HEK293 (cell line): ENCODE measurements around the gene ODF2.

ENCODE experiments used
- ATF2 ChIP-seq: fragments of 450-650 bp; formaldehyde crosslinking; IDR thresholded peaks from 2 replicates; pipeline ENCODE4 v1.5.1; 2016; ENCODE audit warnings: missing biosample characterization, missing genetic modification characterization, low read depth
- EGR2 ChIP-seq: fragments of 450-650 bp; formaldehyde crosslinking; IDR thresholded peaks from 2 replicates; pipeline ENCODE4 v1.5.1; 2016; ENCODE audit warnings: low read depth, missing biosample characterization, missing genetic modification characterization
- KLF17 ChIP-seq: fragments of 450-650 bp; formaldehyde crosslinking; IDR thresholded peaks from 2 replicates; pipeline ENCODE4 v1.5.1; 2016; ENCODE audit warnings: missing biosample characterization, missing genetic modification characterization
- PATZ1 ChIP-seq: fragments of 450-650 bp; formaldehyde crosslinking; IDR thresholded peaks from 2 replicates; pipeline ENCODE4 v1.5.1; 2016; ENCODE audit warnings: missing biosample characterization, missing genetic modification characterization
- YY2 ChIP-seq: fragments of 450-650 bp; formaldehyde crosslinking; IDR thresholded peaks from 2 replicates; pipeline ENCODE4 v1.5.1; 2016; ENCODE audit warnings: missing biosample characterization, missing genetic modification characterization
- ZFHX2 ChIP-seq: fragments of 450-650 bp; formaldehyde crosslinking; conservative IDR thresholded peaks from 2 replicates; pipeline ENCODE4 v1.5.1; 2016; ENCODE audit warnings: missing biosample characterization, missing genetic modification characterization
- ZNF140 ChIP-seq: fragments of 450-650 bp; formaldehyde crosslinking; IDR thresholded peaks from 2 replicates; pipeline ENCODE4 v1.5.1; 2016; ENCODE audit warnings: missing biosample characterization, missing genetic modification characterization
- ZNF148 ChIP-seq: fragments of 450-650 bp; formaldehyde crosslinking; IDR thresholded peaks from 2 replicates; pipeline ENCODE4 v1.5.0; 2017; ENCODE audit warnings: missing biosample characterization, missing genetic modification characterization, borderline replicate concordance
- ZNF155 ChIP-seq: fragments of 450-650 bp; formaldehyde crosslinking; IDR thresholded peaks from 2 replicates; pipeline ENCODE4 v1.5.1; 2016; ENCODE audit warnings: missing biosample characterization, missing genetic modification characterization
- ZNF169 ChIP-seq: fragments of 450-650 bp; formaldehyde crosslinking; IDR thresholded peaks from 2 replicates; pipeline ENCODE4 v1.5.1; 2016; ENCODE audit warnings: missing biosample characterization, missing genetic modification characterization
- ZNF19 ChIP-seq: fragments of 450-650 bp; formaldehyde crosslinking; IDR thresholded peaks from 2 replicates; pipeline ENCODE4; 2016; ENCODE audit warnings: missing biosample characterization, missing genetic modification characterization, low read depth
- ZNF211 ChIP-seq: fragments of 450-650 bp; formaldehyde crosslinking; IDR thresholded peaks from 2 replicates; pipeline ENCODE4 v1.5.1; 2016; ENCODE audit warnings: low read depth, missing biosample characterization, missing genetic modification characterization
- ZNF223 ChIP-seq: fragments of 450-650 bp; formaldehyde crosslinking; IDR thresholded peaks from 2 replicates; pipeline ENCODE4 v1.5.1; 2016; ENCODE audit warnings: missing biosample characterization, missing genetic modification characterization
- ZNF266 ChIP-seq: fragments of 450-650 bp; formaldehyde crosslinking; IDR thresholded peaks from 2 replicates; pipeline ENCODE4 v1.5.1; 2016; ENCODE audit warnings: missing biosample characterization, missing genetic modification characterization, low read depth
- ZNF292 ChIP-seq: fragments of 450-650 bp; formaldehyde crosslinking; IDR thresholded peaks from 2 replicates; pipeline ENCODE4 v1.5.1; 2016; ENCODE audit warnings: low read depth, missing biosample characterization, missing genetic modification characterization, borderline replicate concordance
- ZNF341 ChIP-seq: fragments of 450-650 bp; formaldehyde crosslinking; IDR thresholded peaks from 2 replicates; pipeline ENCODE4; 2016; ENCODE audit warnings: low read depth, missing biosample characterization, missing genetic modification characterization
- ZNF398 ChIP-seq: fragments of 450-650 bp; formaldehyde crosslinking; IDR thresholded peaks from 2 replicates; pipeline ENCODE4 v1.5.1; 2017; ENCODE audit warnings: missing biosample characterization, missing genetic modification characterization
- ZNF426 ChIP-seq: fragments of 450-650 bp; formaldehyde crosslinking; IDR thresholded peaks from 2 replicates; pipeline ENCODE4 v1.5.1; 2017; ENCODE audit warnings: missing biosample characterization, missing genetic modification characterization, mild to moderate bottlenecking, inconsistent platforms, moderate library complexity
- ZNF514 ChIP-seq: fragments of 450-650 bp; formaldehyde crosslinking; IDR thresholded peaks from 2 replicates; pipeline ENCODE4 v1.5.1; 2016; ENCODE audit warnings: missing biosample characterization, missing genetic modification characterization
- ZNF549 ChIP-seq: fragments of 450-650 bp; IDR thresholded peaks from 2 replicates; pipeline ENCODE4 v1.5.1; 2018; ENCODE audit warnings: missing biosample characterization, missing genetic modification characterization, mild to moderate bottlenecking, inconsistent platforms, moderate library complexity
- ZNF561 ChIP-seq: fragments of 450-650 bp; IDR thresholded peaks from 2 replicates; pipeline ENCODE4 v1.5.1; 2018; ENCODE audit warnings: missing biosample characterization, missing genetic modification characterization, borderline replicate concordance
- ZNF596 ChIP-seq: fragments of 450-650 bp; IDR thresholded peaks from 2 replicates; pipeline ENCODE4 v1.5.0; 2018; ENCODE audit warnings: missing biosample characterization, mild to moderate bottlenecking, missing genetic modification characterization, moderate library complexity
- ZNF629 ChIP-seq: fragments of 450-650 bp; formaldehyde crosslinking; IDR thresholded peaks from 2 replicates; pipeline ENCODE4 v1.5.1; 2017; ENCODE audit warnings: missing biosample characterization, missing genetic modification characterization
- ZNF639 ChIP-seq: fragments of 450-650 bp; formaldehyde crosslinking; IDR thresholded peaks from 2 replicates; pipeline ENCODE4 v1.5.1; 2016; ENCODE audit warnings: missing biosample characterization, missing genetic modification characterization
- ZNF704 ChIP-seq: fragments of 450-650 bp; formaldehyde crosslinking; IDR thresholded peaks from 2 replicates; pipeline ENCODE4 v1.5.1; 2016; ENCODE audit warnings: missing biosample characterization, missing genetic modification characterization
- TF ChIP-seq, protein P1 (sequence below): IDR thresholded peaks from 2 replicates; pipeline ENCODE4 v1.6.1; 2011; ENCODE audit warnings: mild to moderate bottlenecking, low read depth, low read length, borderline replicate concordance

Gene ODF2

DNA sequence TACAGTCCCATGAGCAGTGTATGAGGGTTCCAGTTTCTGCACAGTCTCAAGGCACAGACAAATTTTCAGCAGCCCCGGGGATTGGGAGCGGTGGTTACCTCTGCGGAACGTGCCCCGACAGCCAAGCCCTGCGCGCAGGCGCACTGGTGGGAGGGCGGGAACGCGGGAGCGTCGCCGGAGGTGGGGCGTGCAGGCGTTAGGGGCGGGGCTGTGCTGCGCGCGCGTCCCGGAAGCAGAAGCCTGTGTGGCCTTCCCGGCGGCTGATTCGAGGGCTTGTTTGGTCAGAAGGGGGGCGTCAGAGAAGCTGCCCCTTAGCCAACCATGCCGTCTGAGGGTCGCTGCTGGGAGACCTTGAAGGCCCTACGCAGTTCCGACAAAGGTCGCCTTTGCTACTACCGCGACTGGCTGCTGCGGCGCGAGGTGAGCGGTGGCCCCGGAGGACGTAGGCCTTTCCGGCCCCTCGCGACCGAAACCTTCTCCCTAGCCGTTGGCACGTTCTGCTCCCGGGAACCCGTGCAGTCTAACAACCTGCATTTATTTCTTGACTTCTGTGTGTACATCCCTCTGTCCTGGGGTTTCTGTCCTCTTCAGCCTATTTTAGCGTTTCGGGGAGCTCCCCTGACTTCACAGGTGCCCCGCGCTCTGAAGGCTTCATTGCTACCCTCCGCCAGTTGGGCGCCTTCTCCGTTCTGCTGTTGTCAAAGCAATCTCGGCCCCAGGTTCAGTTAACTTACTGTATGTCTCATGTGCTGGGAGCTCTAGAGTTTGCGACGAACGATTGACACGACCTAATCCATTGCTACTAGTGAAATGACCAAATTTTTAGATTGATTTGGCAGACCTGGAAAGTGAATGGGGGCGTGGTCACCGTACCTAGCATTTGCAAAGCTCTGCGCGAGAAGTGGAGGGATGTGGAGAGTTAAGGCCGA lies 48.9 kb downstream of the ODF2 start, which contains the start of gene GLE1 (continued):
- no peak for TF ChIP-seq ZNF169 (tag by site-specific recombination)
- 0 out of 2 replicates have a peak, but pooled peaks have one; percentile 33 for TF ChIP-seq ZFHX2 (tag by site-specific recombination)
- no peak for TF ChIP-seq ZNF266 (tag by site-specific recombination)
- no peak for TF ChIP-seq ZNF140 (tag by site-specific recombination)
- TF ChIP-seq, protein P1, sequence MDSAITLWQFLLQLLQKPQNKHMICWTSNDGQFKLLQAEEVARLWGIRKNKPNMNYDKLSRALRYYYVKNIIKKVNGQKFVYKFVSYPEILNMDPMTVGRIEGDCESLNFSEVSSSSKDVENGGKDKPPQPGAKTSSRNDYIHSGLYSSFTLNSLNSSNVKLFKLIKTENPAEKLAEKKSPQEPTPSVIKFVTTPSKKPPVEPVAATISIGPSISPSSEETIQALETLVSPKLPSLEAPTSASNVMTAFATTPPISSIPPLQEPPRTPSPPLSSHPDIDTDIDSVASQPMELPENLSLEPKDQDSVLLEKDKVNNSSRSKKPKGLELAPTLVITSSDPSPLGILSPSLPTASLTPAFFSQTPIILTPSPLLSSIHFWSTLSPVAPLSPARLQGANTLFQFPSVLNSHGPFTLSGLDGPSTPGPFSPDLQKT = peak; percentile 67; the same call in 1 of the 2 replicates
- TF ChIP-seq ZNF704 (tag by site-specific recombination) = no peak
- TF ChIP-seq ZNF629 (tag by site-specific recombination) = no peak
- TF ChIP-seq ZNF211 (tag by site-specific recombination) = no peak
- TF ChIP-seq ZNF223 = no peak
- TF ChIP-seq ZNF561 (tag by site-specific recombination) = 0 out of 2 replicates have a peak, but pooled peaks have one; percentile 42
- TF ChIP-seq PATZ1 = peak; percentile 77
- TF ChIP-seq ZNF155 (tag by site-specific recombination) = no peak
- no peak for TF ChIP-seq ZNF514 (tag by site-specific recombination)
- TF ChIP-seq ZNF549 (tag by site-specific recombination) = no peak
- no peak for TF ChIP-seq ZNF292 (tag by site-specific recombination)
- TF ChIP-seq ATF2 (tag by site-specific recombination) = no peak
- TF ChIP-seq ZNF426 (tag by site-specific recombination) = no peak
- TF ChIP-seq YY2 (tag by site-specific recombination) = no peak
- no peak for TF ChIP-seq ZNF341 (tag by site-specific recombination)
- peak; percentile 43; the same call in 1 of the 2 replicates for TF ChIP-seq KLF17 (tag by site-specific recombination)
- no peak for TF ChIP-seq ZNF596 (tag by site-specific recombination)
- TF ChIP-seq ZNF19 (tag by site-specific recombination) = no peak
- no peak for TF ChIP-seq ZNF148 (tag by site-specific recombination)
- TF ChIP-seq EGR2 = no peak
- no peak for TF ChIP-seq ZNF639
- no peak for TF ChIP-seq ZNF398 (tag by site-specific recombination)
